C4-2B (cell line): ENCODE measurements around the gene TGM4.
"Not testable (repeated sequence)": the region's sequence is repeated elsewhere in the genome, so short reads cannot be mapped to it uniquely, and the experiment has no call there.

Source experiments
- CTCF ChIP-seq: fragments of 450-650 bp; conservative IDR thresholded peaks from 2 replicates; pipeline ENCODE4 v1.5.1; 2017; ENCODE audit warnings: mild to moderate bottlenecking
- ZFX ChIP-seq: fragments of 450-650 bp; IDR thresholded peaks from 2 replicates; pipeline ENCODE4 v1.6.1; 2017

GRCh38 chr3:44949770-44950169, 75.4 kb downstream of the TGM4 start:
- TF ChIP-seq CTCF, ZFX: not testable (repeated sequence)
